ENCODE results near the gene ZSWIM8.
"Not testable (repeated sequence)": the region's sequence is repeated elsewhere in the genome, so short reads cannot be mapped to it uniquely, and the experiment has no call there.

- TF ChIP-seq FOXM1 (IDR thresholded peaks at IDR 0.05; ENCODE audit: borderline replicate concordance); SUZ12 (IDR thresholded peaks at IDR 0.05); HDGF (IDR thresholded peaks at IDR 0.05; ENCODE audit: borderline replicate concordance); FOXA1 (IDR thresholded peaks at IDR 0.05): not testable (repeated sequence)
Observed at GRCh38 chr10:73787031-73787800, 1.8 kb downstream of the ZSWIM8 start.

Measured in HEK293T (cell line).